NCI-H1417 (cell line): ENCODE data around the gene MTHFS.
A peak's percentile ranks its signal among the peaks of the same experiment; 100 is the strongest.

Experiments used
- DNase-seq, 3 experiments: peaks; one replicate each; lab custom pipeline; 2025; lab: John Stamatoyannopoulos, UW

Gene MTHFS

DNA sequence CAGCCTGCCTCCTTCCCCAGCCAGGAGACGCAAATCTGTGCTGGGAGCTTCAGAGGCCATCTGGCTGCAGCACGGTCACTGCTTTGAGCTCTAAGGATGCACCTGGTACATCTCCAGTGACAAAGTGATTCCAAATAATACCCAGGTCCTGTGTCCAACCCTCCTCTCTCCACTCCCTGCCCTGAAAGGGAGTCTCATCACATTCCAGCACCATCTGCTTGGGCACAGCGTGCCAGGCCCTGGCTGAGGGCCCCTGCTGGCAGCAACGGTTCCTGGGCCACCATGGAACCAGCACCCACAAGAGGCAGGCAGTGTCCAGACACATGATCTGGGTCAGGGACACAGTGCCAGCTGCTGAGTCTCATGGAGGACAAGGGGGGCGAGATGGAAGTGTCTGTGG is 81.3 kb downstream of the MTHFS start:
- DNase-seq = no peak

DNA sequence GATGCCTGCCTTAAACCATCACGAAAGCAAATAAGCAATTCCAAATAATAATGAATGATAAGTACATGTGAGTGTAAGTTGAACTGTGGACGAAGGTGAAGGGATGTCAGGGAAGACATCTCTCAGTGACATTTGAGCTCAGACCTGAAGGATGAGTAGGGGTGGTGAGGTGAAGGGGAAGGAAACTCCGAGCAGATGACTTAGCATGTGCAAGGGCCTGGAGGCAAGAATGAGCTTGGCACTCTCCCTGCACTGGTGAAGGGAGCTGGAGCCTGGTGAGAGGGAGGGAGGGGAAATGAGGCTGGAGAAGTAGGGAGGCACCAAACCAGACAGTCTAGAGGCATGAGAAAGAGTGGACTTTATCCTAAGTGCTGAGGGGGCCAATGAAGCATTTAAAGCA is 84.3 kb downstream of the MTHFS start:
- no peak for DNase-seq

DNA sequence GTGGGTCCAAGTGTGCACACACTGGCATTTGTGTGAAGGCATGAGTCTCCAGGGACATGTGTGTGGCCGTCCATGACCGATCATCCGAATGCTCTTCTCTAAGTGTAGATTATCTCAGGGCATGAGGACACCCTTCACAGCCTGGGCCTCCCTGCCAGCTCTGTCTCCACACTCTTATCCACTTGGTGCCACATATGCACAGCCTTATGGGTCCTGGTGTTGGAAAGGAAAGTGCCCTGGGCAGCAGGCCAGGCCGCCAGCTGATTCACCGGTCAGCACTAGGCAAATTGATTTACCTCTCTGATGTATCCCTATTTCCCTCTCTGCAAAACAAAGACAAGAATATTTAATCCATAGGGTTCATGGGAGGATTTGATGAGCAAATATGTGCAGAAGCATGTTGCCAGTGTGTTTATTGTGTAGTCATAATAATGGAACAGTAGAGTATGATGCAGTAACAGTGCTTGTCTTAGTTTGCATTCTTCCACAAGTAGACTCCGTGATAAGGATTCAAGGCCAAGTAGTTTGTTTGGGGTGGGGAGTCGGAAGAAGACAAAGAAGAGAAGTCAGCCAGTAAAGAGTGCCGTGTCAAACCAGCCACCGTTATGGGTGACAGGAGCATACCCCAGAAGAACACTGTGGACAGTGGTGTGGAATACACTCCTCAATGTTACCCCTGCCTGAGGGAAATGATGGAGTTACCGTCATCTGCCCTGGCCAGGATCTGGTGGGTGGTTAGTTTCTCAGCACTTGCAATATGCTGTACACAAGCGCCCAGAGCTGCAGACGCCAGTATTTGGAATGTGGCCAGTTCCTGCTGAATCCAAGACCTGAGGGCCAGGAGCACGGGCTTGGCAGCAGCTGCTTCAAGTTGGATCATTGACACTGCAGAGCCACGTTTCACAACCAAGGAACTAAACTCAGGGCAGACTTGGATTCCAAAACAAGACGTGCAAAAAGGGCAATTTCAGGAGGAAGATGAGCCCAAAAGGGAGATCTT is 85.1 kb downstream of the MTHFS start:
- peak in 2 of 3 experiments; percentile 9 to 30 for DNase-seq

DNA sequence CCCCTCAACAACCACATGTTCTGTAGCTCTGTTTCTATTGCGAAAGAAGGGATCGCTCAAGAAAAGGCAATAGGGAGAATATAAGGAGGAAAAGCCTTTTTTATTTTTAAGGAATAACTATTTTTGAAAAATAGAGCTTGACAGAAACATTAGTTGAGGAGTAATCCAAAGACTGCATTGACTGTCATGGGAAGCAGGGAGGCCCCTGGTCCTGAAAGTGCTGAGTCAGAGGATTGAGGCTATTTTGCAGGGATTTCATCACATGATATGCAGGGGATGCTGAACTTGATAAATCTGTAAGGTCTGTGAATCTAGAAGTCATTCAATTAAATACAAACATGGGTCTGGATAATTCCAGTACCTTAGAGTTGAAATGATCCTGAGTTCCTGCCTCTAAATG is 92.0 kb downstream of the MTHFS start:
- DNase-seq = no peak

DNA sequence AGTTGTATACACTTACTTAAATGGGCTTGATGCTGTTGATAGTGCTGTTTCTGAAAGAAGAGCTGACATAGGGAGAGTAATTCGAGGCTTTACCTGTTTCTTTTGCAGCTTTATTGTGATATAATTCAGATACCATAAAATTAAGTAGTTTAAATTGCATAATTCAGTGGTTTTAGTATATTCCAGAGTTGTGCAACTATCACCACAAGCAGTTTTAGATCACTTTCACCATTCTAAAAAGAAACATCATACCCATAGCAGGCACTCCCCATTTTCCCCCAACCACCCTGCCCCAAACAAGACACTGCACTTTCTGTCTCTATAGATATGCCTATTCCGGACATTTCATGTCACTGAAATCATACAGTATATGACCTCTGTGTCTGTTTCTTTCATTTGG is 98.5 kb downstream of the MTHFS start:
- no peak for DNase-seq
